Stimulated activated CD4-positive, alpha-beta T cell treated with anti-CD3 and anti-CD28 coated beads, Interleukin-15, amount 100 ng/mL, for 1 hour (primary cell): ENCODE measurements around the gene GNA14.
"Not testable (repeated sequence)": the region's sequence is repeated elsewhere in the genome, so short reads cannot be mapped to it uniquely, and the experiment has no call there.

Experiments used
- DNase-seq, 2 donors: peaks; one replicate each; pipeline ENCODE4 v3.0.0-alpha.2; 2020; ENCODE audit warnings: low read depth in 1 of 2, low spot score in 1 of 2

The GNA14 gene

DNA sequence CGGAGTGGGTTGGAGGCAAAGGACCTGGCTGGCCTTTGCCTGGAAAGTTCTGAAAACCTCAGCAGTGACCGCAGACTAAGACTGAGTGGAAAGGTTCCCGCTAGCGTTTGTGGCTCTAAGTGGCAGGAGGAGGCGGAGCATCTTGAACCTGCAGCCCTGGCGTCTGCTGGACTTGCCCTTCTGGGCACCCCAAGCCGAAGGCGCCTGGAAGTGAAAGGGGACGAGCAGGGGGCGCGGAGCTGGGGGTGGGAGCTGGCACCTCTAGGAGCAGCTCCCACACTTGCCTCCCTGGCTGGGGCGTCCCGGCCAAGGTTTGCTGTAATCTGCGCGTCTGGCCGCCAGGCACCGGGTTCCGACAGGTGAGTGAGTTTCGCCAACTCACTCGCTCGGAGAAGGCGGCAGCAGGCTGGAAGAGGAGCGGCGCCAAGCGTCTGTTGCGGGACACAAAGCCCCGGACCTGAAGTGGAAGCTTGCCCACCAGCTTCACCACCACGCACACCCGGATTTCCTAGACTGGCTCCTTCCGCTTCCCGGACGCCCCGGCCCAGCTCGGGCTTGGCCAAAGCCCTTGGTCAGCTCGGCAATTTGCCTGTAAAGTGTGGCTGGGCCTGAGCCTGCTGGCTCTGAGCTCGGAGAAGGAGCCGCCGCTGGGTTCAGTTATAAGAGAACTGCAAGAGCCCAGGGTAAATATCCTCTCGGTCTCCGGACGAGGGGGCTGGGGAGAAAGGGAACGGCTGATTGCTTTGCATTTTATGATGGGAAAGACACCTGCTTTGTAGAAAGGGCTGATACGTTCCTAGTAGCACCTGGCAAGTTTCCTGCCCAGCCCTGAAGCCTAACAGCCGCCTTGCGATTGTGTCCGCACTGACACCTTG is at the start of gene GNA14:
TSS of gene GNA14 (minus strand) at position 89 of the 875 bp plus-strand sequence. CDS start 529 bp downstream, outside the sequence.
- no peak for DNase-seq

DNA sequence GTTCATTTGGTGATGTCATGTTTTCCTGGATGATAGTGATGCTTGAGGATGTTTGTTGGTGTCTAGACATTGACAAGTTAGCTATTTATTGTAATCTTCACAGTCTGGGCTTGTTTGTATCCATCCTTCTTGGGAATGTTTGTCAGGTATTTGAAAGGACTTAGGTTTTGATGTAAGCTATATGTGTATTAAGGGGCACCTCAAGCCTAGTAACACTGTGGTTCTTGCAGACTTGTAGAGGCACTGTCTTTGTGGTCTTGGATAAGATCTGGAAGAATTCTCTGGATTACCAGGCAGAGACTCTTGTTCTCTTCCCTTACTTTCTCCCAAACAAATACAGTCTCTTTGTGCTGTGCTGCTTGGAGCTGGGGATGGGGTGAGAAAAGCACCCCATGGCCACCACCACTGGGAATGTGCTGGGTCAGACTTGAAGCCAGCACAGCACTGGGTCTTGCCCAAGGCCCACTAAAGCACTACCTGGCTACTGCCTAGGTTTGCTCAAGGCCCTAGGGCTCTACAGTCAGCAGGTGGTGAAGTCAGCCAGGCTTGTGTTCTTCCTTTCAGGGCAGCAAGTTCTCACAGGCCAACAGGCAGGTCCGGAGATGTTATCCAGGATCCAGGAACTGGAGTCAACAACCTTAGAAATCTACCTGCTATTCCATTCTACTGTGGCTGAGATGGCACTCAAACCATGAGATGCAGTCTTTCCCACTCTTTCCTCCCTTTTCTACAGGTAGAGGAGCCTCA is 49.3 kb upstream of the GNA14 start:
- no peak for DNase-seq

DNA sequence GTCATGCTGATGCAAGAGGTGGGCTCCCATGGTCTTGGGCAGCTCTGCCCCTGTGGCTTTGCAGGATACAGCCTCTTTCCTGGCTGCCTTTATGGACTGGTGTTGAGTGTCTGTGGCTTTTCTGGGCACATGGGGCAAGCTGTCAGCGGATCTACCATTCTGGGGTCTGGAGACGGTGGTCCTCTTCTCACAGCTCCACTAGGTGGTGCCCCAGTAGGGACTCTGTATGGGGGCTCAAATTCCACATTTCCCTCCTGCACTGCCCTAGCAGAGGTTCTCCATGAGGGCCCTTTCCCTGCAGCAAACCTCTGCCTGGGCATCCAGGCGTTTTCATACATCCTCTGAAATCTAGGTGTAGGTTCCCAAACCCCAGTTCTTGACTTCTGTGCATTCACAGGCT is 42.6 kb upstream of the GNA14 start:
- DNase-seq, result not testable (repeated sequence)

GRCh38 chr9:77690119-77690518 is 42.0 kb upstream of the GNA14 start:
- not testable (repeated sequence) for DNase-seq

- not testable (repeated sequence) for DNase-seq
These were observed 39.6 kb upstream of the GNA14 start for GRCh38 chr9:77687737-77688136.

DNA sequence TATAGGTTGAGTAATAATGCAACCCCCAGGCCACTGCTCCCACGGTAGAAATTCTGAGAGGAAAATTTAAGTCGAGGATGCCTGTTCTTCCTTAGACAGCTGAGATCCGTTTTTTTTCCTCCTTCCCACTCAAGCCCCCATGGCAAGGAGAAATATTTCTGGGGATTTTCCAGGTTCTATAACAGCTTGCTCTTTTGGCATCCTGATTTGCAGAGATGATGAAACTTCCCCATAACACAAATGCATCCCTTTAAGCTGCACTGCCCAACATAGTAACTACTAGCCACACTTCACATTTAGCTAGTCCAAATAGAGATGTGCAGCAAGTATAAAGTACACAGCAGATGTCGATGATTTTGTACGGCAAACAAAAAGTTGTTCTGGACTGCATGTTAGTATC is 32.5 kb upstream of the GNA14 start:
- DNase-seq, result no peak

DNA sequence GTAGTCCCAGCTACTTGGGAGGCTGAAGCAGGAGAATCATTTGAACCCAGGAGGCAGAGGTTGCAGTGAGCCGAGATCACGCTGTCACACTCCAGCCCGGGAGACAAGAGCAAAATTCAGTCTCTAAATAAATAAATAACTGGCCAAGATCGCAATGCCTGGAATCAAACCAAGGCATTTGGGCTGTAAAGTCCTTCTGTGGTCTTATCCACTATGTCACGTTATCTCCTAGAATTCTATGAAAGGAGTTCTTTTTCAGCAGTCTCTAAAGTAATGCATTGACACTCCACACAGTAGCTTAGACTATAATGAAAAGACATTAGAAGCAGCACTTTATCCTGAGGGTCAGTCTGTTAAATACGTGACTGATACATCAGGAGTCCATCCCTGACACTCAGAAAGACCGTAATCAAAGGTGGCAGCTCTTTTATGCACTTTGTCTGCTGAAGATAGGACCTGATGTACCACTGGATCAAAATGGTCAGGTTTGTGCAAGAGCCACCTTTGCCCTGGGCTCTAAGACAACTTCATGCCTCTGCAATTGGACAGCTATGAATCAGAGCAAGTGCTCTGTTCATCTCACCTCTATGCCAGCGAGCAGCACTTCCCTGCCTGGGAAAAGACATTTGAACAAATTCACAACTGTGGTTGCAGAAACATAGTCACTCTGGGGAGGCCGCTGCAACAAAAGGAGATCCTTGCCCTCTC is 31.7 kb upstream of the GNA14 start:
- no peak for DNase-seq

DNA sequence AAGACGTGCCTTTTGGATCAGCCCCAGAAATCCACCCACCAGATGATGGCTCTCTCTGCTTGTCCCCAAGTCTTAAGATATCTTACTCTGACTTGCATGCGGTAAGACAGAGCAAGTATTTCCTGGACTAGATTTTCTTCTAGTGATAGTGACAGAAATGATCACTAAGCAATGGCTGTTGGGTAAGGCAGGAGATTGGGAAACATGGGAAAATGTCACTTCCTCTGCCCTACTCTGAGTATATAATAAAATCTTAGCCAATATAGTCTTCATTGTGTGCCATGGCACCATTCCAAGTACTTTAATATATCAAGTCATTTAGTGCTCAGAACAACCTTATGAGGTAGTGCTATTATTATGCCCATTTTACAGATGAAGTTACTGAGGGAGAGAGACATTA is 31.0 kb upstream of the GNA14 start:
- no peak for DNase-seq

DNA sequence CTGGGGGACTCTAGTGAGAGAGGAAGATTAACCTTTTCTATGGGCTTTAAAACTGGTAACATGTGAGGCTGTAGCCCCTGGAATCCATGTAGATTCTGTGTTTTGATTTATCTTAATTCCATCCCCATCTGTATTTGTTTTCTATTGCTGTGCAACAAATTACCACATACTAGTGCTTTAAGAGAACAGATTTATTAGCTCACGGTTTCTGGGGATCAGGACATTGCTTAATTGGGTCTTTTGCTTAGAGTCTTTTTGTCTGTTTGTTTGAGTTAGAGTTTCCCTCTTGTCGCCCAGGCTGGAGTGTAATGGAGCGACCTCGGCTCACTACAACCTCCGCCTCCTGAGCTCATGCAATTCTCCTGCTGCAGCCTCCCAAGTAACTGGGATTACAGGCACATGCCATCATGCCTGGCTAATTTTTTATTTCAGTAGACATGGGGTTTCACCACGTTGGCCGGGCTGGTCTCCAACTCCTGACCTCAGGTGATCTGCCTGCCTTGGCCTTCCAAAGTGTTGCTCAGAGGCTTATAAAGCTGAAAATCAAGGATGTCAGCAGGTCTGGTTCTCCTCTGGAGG is 29.9 kb upstream of the GNA14 start:
- DNase-seq, result no peak

- no peak for DNase-seq
These were observed 29.3 kb upstream of the GNA14 start for GRCh38 chr9:77677397-77677796.

- DNase-seq, result no peak
These were observed 26.0 kb upstream of the GNA14 start for GRCh38 chr9:77673941-77674791.

DNA sequence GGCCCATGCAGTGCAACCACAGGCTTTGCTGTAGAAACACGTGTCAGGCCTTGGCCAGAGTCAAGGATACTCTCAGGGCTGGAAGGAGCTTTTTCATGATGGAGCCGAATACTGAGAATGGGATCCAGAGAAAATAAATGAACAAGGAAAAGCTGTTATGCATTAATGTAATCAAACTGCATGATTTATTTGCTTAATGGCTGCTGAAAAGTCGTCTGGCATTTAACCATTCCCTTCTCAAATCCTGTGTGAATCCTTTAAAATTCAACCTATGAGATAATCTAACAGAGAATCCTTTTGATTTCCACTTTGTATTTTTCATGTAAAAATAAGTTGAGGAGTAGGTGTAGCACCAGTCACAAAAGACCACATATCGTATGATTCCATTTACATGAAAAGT is 24.1 kb upstream of the GNA14 start:
- DNase-seq, result no peak

DNA sequence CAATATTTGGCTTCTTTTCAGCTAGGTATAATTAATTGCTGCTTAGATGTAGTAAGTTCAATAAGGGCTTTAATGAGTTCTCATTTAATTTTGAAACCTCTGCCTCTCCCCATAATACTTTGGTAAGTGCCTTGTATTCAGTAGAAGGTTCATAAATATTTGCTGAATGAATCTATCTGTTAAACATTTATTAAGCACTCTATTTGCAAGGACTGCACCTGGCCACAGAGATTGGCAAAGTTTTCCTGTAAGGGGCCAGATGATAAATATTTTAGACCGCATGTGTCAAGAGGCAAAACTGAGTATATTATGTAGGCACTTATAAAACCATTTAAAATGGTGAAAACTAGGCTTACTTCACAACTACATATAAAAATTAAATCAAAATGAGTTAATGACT is 19.0 kb upstream of the GNA14 start:
- no peak for DNase-seq

DNA sequence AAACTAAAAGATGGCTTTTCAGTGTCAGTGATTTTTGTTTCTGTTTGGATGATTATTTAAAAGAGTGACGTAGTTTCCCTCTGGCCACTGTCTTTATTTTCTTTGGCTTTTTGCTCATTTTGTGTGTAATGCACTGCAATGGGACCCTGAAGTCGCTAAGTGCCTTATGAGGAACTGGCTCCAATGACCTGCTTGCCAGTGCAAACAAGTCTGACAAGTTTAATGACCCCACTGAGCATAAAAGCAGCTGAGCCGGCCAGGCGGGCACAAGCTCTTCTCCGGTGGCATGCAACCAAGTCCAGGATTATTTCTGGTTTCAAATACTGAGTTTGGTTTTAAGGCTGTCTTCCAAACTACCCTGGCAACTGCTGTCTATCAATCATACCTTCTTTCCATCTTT is 15.6 kb upstream of the GNA14 start:
- no peak for DNase-seq

GRCh38 chr9:77661566-77662085 is 13.5 kb upstream of the GNA14 start:
- no peak for DNase-seq

- no peak for DNase-seq
These were observed 11.8 kb upstream of the GNA14 start for GRCh38 chr9:77659926-77660325.

DNA sequence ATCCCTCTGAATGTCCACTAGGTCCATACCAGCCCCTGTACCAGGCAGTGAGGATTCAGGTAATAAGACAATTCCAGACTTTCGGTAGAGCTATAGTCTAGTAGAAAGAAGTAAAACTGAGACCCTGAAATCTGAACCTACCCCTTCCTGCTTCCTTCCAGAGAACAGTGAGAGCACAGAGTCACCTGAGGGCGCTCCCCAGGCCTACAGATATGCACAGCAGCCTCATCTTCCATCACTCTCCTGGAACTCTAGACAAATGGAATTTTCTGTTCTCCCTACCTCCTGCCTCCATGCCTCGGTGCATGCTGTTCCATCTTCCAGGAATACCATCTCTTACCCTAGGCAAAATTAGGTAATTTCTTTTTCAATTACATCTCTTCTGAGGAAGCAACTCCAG is 3.1 kb upstream of the GNA14 start:
- no peak for DNase-seq

GRCh38 chr9:77649109-77649812 is 1.1 kb upstream of the GNA14 start:
- DNase-seq, result no peak
